ENCODE results near the gene HSPA12B.

The HSPA12B gene

GRCh38 chr20:3767427-3768341, 35.2 kb downstream of the HSPA12B start, which contains the start of gene ADISSP:
Gene ADISSP (minus strand): TSS chr20:3767753. CDS start chr20:3760100, 7,653 bp downstream.
- peak; percentile 95 for DNase-seq (ENCODE audit: low read depth)
- no peak for TF ChIP-seq CTCF (IDR thresholded peaks at IDR 0.05; ENCODE audit: low read depth, low read length, missing control alignments)
- in situ Hi-C loops (cut with HindIII; ENCODE audit: low sequenced_read_pairs) = no loop called here
- H3K4me3 ChIP-seq (ENCODE audit: low read depth, low read length) = peak within 1 kb of the TSS; percentile 74

GRCh38 chr20:3768342-3769130, 36.1 kb downstream of the HSPA12B start:
- peak overlapping the region; percentile 74 for H3K4me3 ChIP-seq (ENCODE audit: low read depth, low read length)
- in situ Hi-C loops (cut with HindIII; ENCODE audit: low sequenced_read_pairs) = no loop called here
- TF ChIP-seq CTCF (IDR thresholded peaks at IDR 0.05; ENCODE audit: low read depth, low read length, missing control alignments) = peak; percentile 51
- no peak for DNase-seq (ENCODE audit: low read depth)

GRCh38 chr20:3771552-3772058, 39.1 kb downstream of the HSPA12B start:
- in situ Hi-C loops (cut with HindIII; ENCODE audit: low sequenced_read_pairs) = no loop called here
- DNase-seq (ENCODE audit: low read depth) = no peak
- H3K4me3 ChIP-seq (ENCODE audit: low read depth, low read length) = no peak overlapping the region
- TF ChIP-seq CTCF (IDR thresholded peaks at IDR 0.05; ENCODE audit: low read depth, low read length, missing control alignments) = no peak

DNA sequence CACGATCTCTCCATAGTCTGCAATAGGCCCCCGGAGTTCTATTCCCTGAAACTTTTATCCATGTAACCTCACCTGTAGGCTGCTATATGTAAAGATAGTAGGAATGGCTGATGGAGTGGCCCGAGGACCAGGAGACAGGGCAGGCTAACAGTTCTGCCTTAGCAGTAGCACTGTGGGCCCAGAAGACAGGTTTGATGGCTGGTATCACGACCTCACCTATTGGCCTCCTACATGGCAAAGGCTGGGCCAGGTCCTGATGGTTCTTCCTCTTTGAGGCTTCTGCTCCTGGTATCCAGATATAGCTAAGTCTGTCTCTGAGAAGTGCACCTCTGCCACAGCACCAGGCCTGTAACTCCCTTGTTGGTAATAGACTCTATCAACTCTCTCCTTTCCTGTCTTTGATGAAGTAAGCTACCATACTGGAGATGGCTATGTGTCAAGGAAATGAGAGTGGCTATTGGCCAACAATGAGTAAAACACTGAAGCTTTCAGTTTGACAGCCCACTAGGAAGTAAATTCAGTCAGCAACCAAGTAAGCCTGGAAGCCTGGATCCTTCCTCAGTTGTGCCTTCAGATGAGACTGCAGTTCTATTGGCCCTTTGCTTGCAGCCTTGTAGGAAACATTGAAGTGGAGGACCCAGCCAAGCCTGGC, 43.1 kb downstream of the HSPA12B start:
- DNase-seq (ENCODE audit: low read depth) = no peak
- TF ChIP-seq CTCF (IDR thresholded peaks at IDR 0.05; ENCODE audit: low read depth, low read length, missing control alignments) = no peak
- no peak overlapping the region for H3K4me3 ChIP-seq (ENCODE audit: low read depth, low read length)
- in situ Hi-C loops (cut with HindIII; ENCODE audit: low sequenced_read_pairs) = no loop called here

DNA sequence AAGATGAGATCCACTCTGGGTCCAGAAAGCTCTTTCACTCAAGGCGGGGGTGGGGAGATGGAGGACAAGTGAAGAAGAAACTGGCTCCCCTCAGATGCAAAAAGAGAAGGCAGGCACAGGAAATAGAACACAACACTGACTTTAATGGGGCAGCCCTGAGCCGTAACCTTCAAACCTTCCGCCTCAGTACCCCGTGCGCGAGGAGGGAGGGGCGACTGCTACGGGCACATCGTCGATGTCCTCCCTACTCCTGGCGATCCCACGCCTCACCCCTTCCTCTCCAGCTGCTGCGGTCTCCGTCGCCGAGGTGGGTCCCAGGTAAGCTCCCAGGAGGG, 44.9 kb downstream of the HSPA12B start:
- no peak for TF ChIP-seq CTCF (IDR thresholded peaks at IDR 0.05; ENCODE audit: low read depth, low read length, missing control alignments)
- in situ Hi-C loops (cut with HindIII; ENCODE audit: low sequenced_read_pairs) = no loop called here
- H3K4me3 ChIP-seq (ENCODE audit: low read depth, low read length) = peak overlapping the region; percentile 14
- no peak for DNase-seq (ENCODE audit: low read depth)

Measured in astrocyte of the cerebellum (primary cell).